Neural cell (in vitro differentiated cells): ENCODE measurements around the gene CCDC102A.
A peak's percentile ranks its signal among the peaks of the same experiment; 100 is the strongest.

Experiments used
- POLR2AphosphoS5 ChIP-seq: IDR thresholded peaks from 2 replicates; pipeline ENCODE4 v1.6.1; 2012
- TF ChIP-seq, protein P1 (sequence below): fragments of 450-650 bp; IDR thresholded peaks from 2 replicates; pipeline ENCODE4 v1.5.1; 2014; ENCODE audit warnings: antibody characterized with exemption, mild to moderate bottlenecking, moderate library complexity; ENCODE audit not compliant: poor library complexity, severe bottlenecking

DNA sequence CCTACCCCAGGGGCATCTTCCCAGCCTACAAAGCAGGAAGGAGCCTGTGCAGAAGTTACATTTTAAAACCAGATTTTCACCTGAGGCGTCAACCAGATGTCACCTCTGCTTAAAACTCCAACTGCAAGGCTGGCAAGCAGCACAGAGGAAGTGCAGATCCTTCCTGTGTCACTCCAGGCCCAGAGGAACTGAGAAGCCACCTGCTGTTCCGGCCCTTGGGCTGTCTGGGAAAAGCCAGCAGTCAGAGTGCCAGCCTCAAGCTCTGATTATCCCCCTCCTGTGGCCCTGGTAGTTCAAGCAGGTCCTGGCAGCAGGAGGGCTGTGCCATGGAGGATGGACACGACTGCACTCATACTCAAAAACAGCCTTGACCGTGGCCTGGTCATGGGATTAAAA is 63.7 kb downstream of the CCDC102A start:
- TF ChIP-seq, protein P1, sequence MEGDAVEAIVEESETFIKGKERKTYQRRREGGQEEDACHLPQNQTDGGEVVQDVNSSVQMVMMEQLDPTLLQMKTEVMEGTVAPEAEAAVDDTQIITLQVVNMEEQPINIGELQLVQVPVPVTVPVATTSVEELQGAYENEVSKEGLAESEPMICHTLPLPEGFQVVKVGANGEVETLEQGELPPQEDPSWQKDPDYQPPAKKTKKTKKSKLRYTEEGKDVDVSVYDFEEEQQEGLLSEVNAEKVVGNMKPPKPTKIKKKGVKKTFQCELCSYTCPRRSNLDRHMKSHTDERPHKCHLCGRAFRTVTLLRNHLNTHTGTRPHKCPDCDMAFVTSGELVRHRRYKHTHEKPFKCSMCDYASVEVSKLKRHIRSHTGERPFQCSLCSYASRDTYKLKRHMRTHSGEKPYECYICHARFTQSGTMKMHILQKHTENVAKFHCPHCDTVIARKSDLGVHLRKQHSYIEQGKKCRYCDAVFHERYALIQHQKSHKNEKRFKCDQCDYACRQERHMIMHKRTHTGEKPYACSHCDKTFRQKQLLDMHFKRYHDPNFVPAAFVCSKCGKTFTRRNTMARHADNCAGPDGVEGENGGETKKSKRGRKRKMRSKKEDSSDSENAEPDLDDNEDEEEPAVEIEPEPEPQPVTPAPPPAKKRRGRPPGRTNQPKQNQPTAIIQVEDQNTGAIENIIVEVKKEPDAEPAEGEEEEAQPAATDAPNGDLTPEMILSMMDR = no peak
- TF ChIP-seq POLR2AphosphoS5 = peak; percentile 3
